IMR-90 (cell line): Measurements from ENCODE around the gene SPATA31D4. TPM values are rescaled to one million over a fixed set of nuclear protein-coding genes. Genes with fewer than 3 reads are reported as not detected.
A peak's percentile ranks its signal among the peaks of the same experiment; 100 is the strongest.

Experiments used
- ATAC-seq: fragments of 200-7000 bp; cut with Tn5 transposase; 2 replicates; pipeline ENCODE4 v1.9.1; 2020; ENCODE audit warnings: low read depth, mild to moderate bottlenecking, moderate library complexity
- BruUV-seq: library from RNA; stranded (reverse); fragments of 400-500 nt; replicated peaks from 2 replicates; lab custom pipeline; 2021; lab: Mats Ljungman, UMichigan
- CTCF ChIA-PET: fragments of 300-600 bp; formaldehyde crosslinking; extraction: SDS; loops from one replicate; lab custom pipeline; 2021; ENCODE audit warnings: antibody characterized with exemption; lab: Yijun Ruan, JAX
- POLR2A ChIA-PET: fragments of 300-600 bp; sonication (Branson Sonifier 250); formaldehyde crosslinking; loops from one replicate; lab custom pipeline; 2022; ENCODE audit warnings: antibody characterized with exemption; ENCODE audit not compliant: unreplicated experiment; lab: Charles Lee
- DNase-seq: peaks from one replicate; pipeline ENCODE4 v3.0.0; 2013
- H2AFZ ChIP-seq: replicated peaks from 2 replicates; pipeline ENCODE3; 2013; ENCODE audit warnings: low read length, mild to moderate bottlenecking; ENCODE audit not compliant: poor library complexity
- H2AK5ac ChIP-seq: 2 replicates; pipeline ENCODE4 v1.6.1; 2013; ENCODE audit warnings: low read depth, low read length, inconsistent platforms
- H2AK9ac ChIP-seq: replicated peaks from 2 replicates; pipeline ENCODE3; 2013; ENCODE audit warnings: mild to moderate bottlenecking, low read depth, low read length, moderate library complexity; ENCODE audit not compliant: poor library complexity
- H2BK120ac ChIP-seq: 2 replicates; pipeline ENCODE4 v1.6.1; 2013; ENCODE audit warnings: low read depth, low read length, inconsistent platforms
- H2BK15ac ChIP-seq: 3 replicates; pipeline ENCODE4 v1.6.1; 2013; ENCODE audit warnings: low read depth, low read length, inconsistent platforms
- H2BK20ac ChIP-seq: 2 replicates; pipeline ENCODE4 v1.6.1; 2013; ENCODE audit warnings: low read depth, mild to moderate bottlenecking, inconsistent platforms, low read length, moderate library complexity
- H2BK5ac ChIP-seq: 2 replicates; pipeline ENCODE4 v1.6.1; 2013; ENCODE audit warnings: mild to moderate bottlenecking, low read depth, low read length, inconsistent platforms; ENCODE audit not compliant: poor library complexity, severe bottlenecking
- H3K14ac ChIP-seq: replicated peaks from 2 replicates; pipeline ENCODE4 v1.6.1; 2013; ENCODE audit warnings: low read depth, low read length, inconsistent platforms
- H3K18ac ChIP-seq: 2 replicates; pipeline ENCODE4 v1.6.1; 2013; ENCODE audit warnings: low read depth, low read length, control low read depth
- H3K23ac ChIP-seq: 2 replicates; pipeline ENCODE4 v1.6.1; 2013; ENCODE audit warnings: low read depth, low read length, inconsistent platforms
- H3K27ac ChIP-seq: 2 replicates; pipeline ENCODE4 v1.5.1; 2013; ENCODE audit warnings: mild to moderate bottlenecking, control low read depth, low read length; ENCODE audit not compliant: insufficient read depth
- H3K27me3 ChIP-seq: 2 replicates; pipeline ENCODE4 v1.6.1; 2013; ENCODE audit warnings: low read length; ENCODE audit not compliant: control insufficient read depth, insufficient read depth
- H3K36me3 ChIP-seq: 2 replicates; pipeline ENCODE4 v1.6.1; 2013; ENCODE audit warnings: low read length, mixed read lengths; ENCODE audit not compliant: control insufficient read depth, insufficient read depth
- H3K4ac ChIP-seq: 2 replicates; pipeline ENCODE4 v1.6.1; 2013; ENCODE audit warnings: low read depth, low read length, inconsistent platforms
- H3K4me1 ChIP-seq: 2 replicates; pipeline ENCODE4 v1.6.1; 2013; ENCODE audit warnings: low read length, mixed read lengths; ENCODE audit not compliant: control insufficient read depth, insufficient read depth
- H3K4me2 ChIP-seq: 2 replicates; pipeline ENCODE4 v1.6.1; 2013; ENCODE audit warnings: low read depth, mild to moderate bottlenecking, control low read depth, low read length, moderate library complexity
- H3K4me3 ChIP-seq: 2 replicates; pipeline ENCODE4 v1.5.1; 2013; ENCODE audit warnings: low read depth, mild to moderate bottlenecking, control low read depth, low read length, moderate library complexity; ENCODE audit not compliant: insufficient read depth
- H3K56ac ChIP-seq: 2 replicates; pipeline ENCODE4 v1.6.1; 2013; ENCODE audit warnings: low read length, inconsistent platforms; ENCODE audit not compliant: insufficient read depth; ENCODE audit errors: extremely low read depth
- H3K79me1 ChIP-seq, 2 experiments: 2 replicates each; pipeline ENCODE4 v1.6.1; 2013; ENCODE audit warnings: low read length in 2 of 2, inconsistent platforms in 1 of 2, low read depth in 1 of 2
- H3K9ac ChIP-seq: 2 replicates; pipeline ENCODE4 v1.6.1; 2013; ENCODE audit warnings: low read depth, low read length, control low read depth
- H3K9me1 ChIP-seq: 2 replicates; pipeline ENCODE4 v1.6.1; 2013; ENCODE audit warnings: low read length, inconsistent platforms; ENCODE audit not compliant: insufficient read depth
- H3K9me3 ChIP-seq: 2 replicates; pipeline ENCODE4 v1.6.1; 2013; ENCODE audit warnings: low read length; ENCODE audit not compliant: control insufficient read depth, insufficient read depth
- H4K20me1 ChIP-seq: 2 replicates; pipeline ENCODE4 v1.6.1; 2013; ENCODE audit warnings: low read length, inconsistent platforms; ENCODE audit not compliant: insufficient read depth
- H4K5ac ChIP-seq: 2 replicates; pipeline ENCODE4 v1.6.1; 2013; ENCODE audit warnings: mild to moderate bottlenecking, low read depth, low read length, control low read depth
- H4K8ac ChIP-seq, 2 experiments: 2 replicates each; pipeline ENCODE4 v1.6.1; 2013; ENCODE audit warnings: low read depth in 2 of 2, low read length in 2 of 2, control low read depth in 1 of 2, inconsistent platforms in 1 of 2
- H4K91ac ChIP-seq: 2 replicates; pipeline ENCODE4 v1.6.1; 2013; ENCODE audit warnings: low read depth, low read length, inconsistent platforms; ENCODE audit not compliant: insufficient read depth
- CEBPB ChIP-seq: IDR thresholded peaks from 2 replicates; pipeline ENCODE4 v1.6.1; 2012; ENCODE audit warnings: low read depth, low read length, improper control_type of control experiment
- POLR2A ChIP-seq: IDR thresholded peaks from 2 replicates; pipeline ENCODE4 v1.6.1; 2012; ENCODE audit warnings: mild to moderate bottlenecking, low read depth, low read length
- WGBS, 2 experiments: methylation state at CpG; one replicate each; pipeline versions ENCODE4 v1.1.5 to v1.1.7; 2013; ENCODE audit warnings: missing lambda C conversion rate in 2 of 2; ENCODE audit not compliant: insufficient read length in 1 of 2; ENCODE audit errors: extremely low coverage in 2 of 2; 5-methylcytosine and 5-hydroxymethylcytosine counted together
- dilution Hi-C: fragments of 300-500 bp; cut with HindIII; formaldehyde crosslinking; loops from one replicate; pipeline ENCODE4 v1.14.3; 2018; ENCODE audit warnings: low sequenced_read_pairs; ENCODE audit not compliant: unreplicated experiment
- in situ Hi-C: fragments of 300-500 bp; cut with MboI; formaldehyde crosslinking; loops from 3 replicates; pipeline ENCODE4 v1.14.3; 2019; ENCODE audit warnings: low sequenced_read_pairs, inconsistent platforms, mixed read lengths
- intact Hi-C: fragments of 100-400 bp; cut with micrococcal nuclease; formaldehyde crosslinking; loops from 2 replicates; pipeline ENCODE4 v1.10.0; 2022
- polyA plus RNA-seq, 3 experiments: library from polyadenylated mRNA; depleted of rRNA; stranded (reverse); fragments of >200 nt; gene quantifications; 2 replicates each; pipeline ENCODE4 v1.2.3, GENCODE V29; 2012; ENCODE audit warnings: low replicate concordance in 1 of 3
- total RNA-seq: library from RNA; depleted of rRNA; stranded (reverse); fragments of >200 nt; gene quantifications from 2 replicates; pipeline ENCODE4 v1.2.3, GENCODE V29; 2012

The SPATA31D4 gene
- total and polyA plus RNA-seq, 2 of the 4 experiments (the other 2 are of a cell fraction), result not detected

- dilution Hi-C loops, result no loop called here
- H3K18ac ChIP-seq, result no peak overlapping the region
Observed at GRCh38 chr9:81890104-81890503, 38.1 kb upstream of the SPATA31D4 start.

More at GRCh38 chr9:81890104-81890503, 38.1 kb upstream of the SPATA31D4 start:
- H3K27me3 ChIP-seq, result no peaks in the 10 kb centered on the region
- H4K8ac ChIP-seq, result no peak overlapping the region
- H3K23ac ChIP-seq, result no peak overlapping the region
- no peaks in the 10 kb centered on the region for H4K20me1 ChIP-seq
- H2AFZ ChIP-seq, result peak overlapping the region; percentile 26
- H4K5ac ChIP-seq, result no peak overlapping the region
- H3K4ac ChIP-seq, result no peak overlapping the region
- POLR2A ChIA-PET, result interaction anchor here (0.8 kb wide), 1 partner anchor 10 kb away, joined by 3 read pairs; no protein-coding TSS in a partner anchor
- no peak overlapping the region for H2BK15ac ChIP-seq
- ATAC-seq, result no peak
- no peak overlapping the region for H2BK120ac ChIP-seq
- no peak overlapping the region for H3K56ac ChIP-seq
- H3K27ac ChIP-seq, result no peak overlapping the region
- H3K4me1 ChIP-seq, result no peaks in the 10 kb centered on the region; the same call in 1 of the 2 replicates
- in situ Hi-C loops, result no loop called here
- WGBS, 2 experiments, result 83% methylated on average over 2 of the region's 3 CpGs; no CpG with 5 or more reads in 1 of the 2 experiments
- no peak overlapping the region for H2BK5ac ChIP-seq
- no peaks in the 10 kb centered on the region for H3K36me3 ChIP-seq
- H3K4me3 ChIP-seq, result no peak overlapping the region
- intact Hi-C loops, result no loop called here
- H4K91ac ChIP-seq, result no peak overlapping the region
- no TSS peak for BruUV-seq
- peak overlapping the region; percentile 12; the same call in 1 of the 2 replicates for H2AK5ac ChIP-seq
- H3K14ac ChIP-seq, result no peak overlapping the region
- no peak for TF ChIP-seq POLR2A
- peak; percentile 49; the same call in 1 of the 2 replicates for TF ChIP-seq CEBPB
- H3K9me3 ChIP-seq, result no peaks in the 10 kb centered on the region
- H2BK20ac ChIP-seq, result no peak overlapping the region
- H3K79me1 ChIP-seq, result no peaks in the 10 kb centered on the region
- H3K9ac ChIP-seq, result no peak overlapping the region
- H3K9me1 ChIP-seq, result no peaks in the 10 kb centered on the region
- CTCF ChIA-PET, result interaction anchor here (0.8 kb wide), 1 partner anchor 14 kb away, joined by 3 read pairs; no protein-coding TSS in a partner anchor
- H2AK9ac ChIP-seq, result no peak overlapping the region
- no peak overlapping the region for H3K4me2 ChIP-seq
- DNase-seq, result no peak
